Measurements from ENCODE around the gene CSTB. TPM values are rescaled to one million over a fixed set of nuclear protein-coding genes. Genes with fewer than 3 reads are reported as not detected.

CSTB gene
- total RNA-seq (2021) (88.5 and 136 TPM in 2 replicates), Bru-seq, nascent RNA (percentile 93 among the genes with signal in this experiment), BruChase-seq, experiment 1, labeled RNA remaining after a 2-hour chase (percentile 95 among the genes with signal in this experiment), BruChase-seq, experiment 2, labeled RNA remaining after a 6-hour chase (percentile 99 among the genes with signal in this experiment)
- long read RNA-seq, transcript CSTB-201 (3 exons, 2,164 nt) = major isoform, 584 of 609 reads
- long read RNA-seq, transcript CSTB-202 (1 exons, 3,744 nt) = minor isoform, 13 of 609 reads
- long read RNA-seq, partial matches to known transcripts = 2 of 609 reads
- long read RNA-seq, other reads (novel, unspliced or antisense) = 7 of 609 reads

- no peaks in the 10 kb centered on the region for H3K9me3 ChIP-seq (ENCODE audit: insufficient read depth, low read depth)
- H3K4me3 ChIP-seq = peak within 1 kb of the TSS; percentile 96
- peak within 1 kb of the TSS; percentile 95 for H3K4me2 ChIP-seq
- intact Hi-C loops (cut with micrococcal nuclease; ENCODE audit: unreplicated experiment) = no loop called here
- peaks cover 62% of the 10 kb centered on the region for H3F3A ChIP-seq (ENCODE audit: insufficient read depth, low read depth)
- peaks cover 48% of the 10 kb centered on the region for H3K79me2 ChIP-seq (ENCODE audit: low read depth)
- H3K36me3 ChIP-seq (ENCODE audit: low read depth) = peaks cover 15% of the 10 kb centered on the region
- H3K4me1 ChIP-seq (replicated peaks; ENCODE audit: insufficient read depth) = peaks cover 48% of the 10 kb centered on the region
- no peak for TF ChIP-seq EZH2 (IDR thresholded peaks at IDR 0.05; ENCODE audit: low read depth)
- TF ChIP-seq CTCF (conservative IDR thresholded peaks at IDR 0.05) = no peak
- no peaks in the 10 kb centered on the region for H3K27me3 ChIP-seq (ENCODE audit: insufficient read depth, low read depth)
- ChIA-PET POLR2A (ENCODE audit: unreplicated experiment) (no interaction called here), CTCF (no interaction called here)
- peaks cover 7% of the 10 kb centered on the region for H4K20me1 ChIP-seq (ENCODE audit: insufficient read depth)
- H2AFZ ChIP-seq = no peak within 1 kb of the TSS
- DNase-seq = no peak
- no peaks in the 10 kb centered on the region for H3K9me2 ChIP-seq (ENCODE audit: insufficient read depth)
- peak within 1 kb of the TSS; percentile 100 for H3K27ac ChIP-seq
- BruUV-seq (replicated peaks) = no TSS peak
These were observed at the start of gene CSTB for GRCh38 chr21:43775795-43776430. CSTB (minus strand) TSS chr21:43776308; CDS start chr21:43776269, 39 bp downstream.

- ChIA-PET POLR2A (ENCODE audit: unreplicated experiment) (interaction anchor here (0.5 to 0.6 kb wide), 2 partner anchors 65 to 228 kb away, joined by 4 to 12 read pairs; no protein-coding TSS in a partner anchor), CTCF (no interaction called here)
- H3K4me2 ChIP-seq = no peak overlapping the region
- H3K27ac ChIP-seq = no peak overlapping the region
- no peaks in the 10 kb centered on the region for H3K4me1 ChIP-seq (replicated peaks; ENCODE audit: insufficient read depth)
- no peaks in the 10 kb centered on the region for H3K36me3 ChIP-seq (ENCODE audit: low read depth)
- no peaks in the 10 kb centered on the region for H3K79me2 ChIP-seq (ENCODE audit: low read depth)
- intact Hi-C loops (cut with micrococcal nuclease; ENCODE audit: unreplicated experiment) = no loop called here
- H3K9me2 ChIP-seq (ENCODE audit: insufficient read depth) = no peaks in the 10 kb centered on the region
- no peaks in the 10 kb centered on the region for H3K9me3 ChIP-seq (ENCODE audit: insufficient read depth, low read depth)
- H3K27me3 ChIP-seq (ENCODE audit: insufficient read depth, low read depth) = peaks cover under 1% of the 10 kb centered on the region; the same call in 1 of the 2 replicates
- no peaks in the 10 kb centered on the region; the same call in 1 of the 2 replicates for H3F3A ChIP-seq (ENCODE audit: insufficient read depth, low read depth)
- no TSS peak for BruUV-seq (replicated peaks)
- TF ChIP-seq EZH2 (IDR thresholded peaks at IDR 0.05; ENCODE audit: low read depth) = no peak
- TF ChIP-seq CTCF (conservative IDR thresholded peaks at IDR 0.05) = no peak
- H2AFZ ChIP-seq = no peak overlapping the region
- no peak for DNase-seq
- H3K4me3 ChIP-seq = no peak overlapping the region
- no peaks in the 10 kb centered on the region for H4K20me1 ChIP-seq (ENCODE audit: insufficient read depth)
These were observed 49.3 kb upstream of the CSTB start for GRCh38 chr21:43825242-43825935.
